HG02840 (cell line): ENCODE results near the gene M6PR.
A peak's percentile ranks its signal among the peaks of the same experiment; 100 is the strongest.
"Not testable (repeated sequence)": the region's sequence is repeated elsewhere in the genome, so short reads cannot be mapped to it uniquely, and the experiment has no call there.

Source experiments
- ATAC-seq: cut with Tn5 transposase; IDR thresholded peaks from one replicate; pipeline ENCODE4 v1.9.1; 2021; ENCODE audit warnings: mild to moderate bottlenecking, moderate library complexity, moderate number of reproducible peaks; ENCODE audit not compliant: unreplicated experiment, low FRiP score

M6PR gene

DNA sequence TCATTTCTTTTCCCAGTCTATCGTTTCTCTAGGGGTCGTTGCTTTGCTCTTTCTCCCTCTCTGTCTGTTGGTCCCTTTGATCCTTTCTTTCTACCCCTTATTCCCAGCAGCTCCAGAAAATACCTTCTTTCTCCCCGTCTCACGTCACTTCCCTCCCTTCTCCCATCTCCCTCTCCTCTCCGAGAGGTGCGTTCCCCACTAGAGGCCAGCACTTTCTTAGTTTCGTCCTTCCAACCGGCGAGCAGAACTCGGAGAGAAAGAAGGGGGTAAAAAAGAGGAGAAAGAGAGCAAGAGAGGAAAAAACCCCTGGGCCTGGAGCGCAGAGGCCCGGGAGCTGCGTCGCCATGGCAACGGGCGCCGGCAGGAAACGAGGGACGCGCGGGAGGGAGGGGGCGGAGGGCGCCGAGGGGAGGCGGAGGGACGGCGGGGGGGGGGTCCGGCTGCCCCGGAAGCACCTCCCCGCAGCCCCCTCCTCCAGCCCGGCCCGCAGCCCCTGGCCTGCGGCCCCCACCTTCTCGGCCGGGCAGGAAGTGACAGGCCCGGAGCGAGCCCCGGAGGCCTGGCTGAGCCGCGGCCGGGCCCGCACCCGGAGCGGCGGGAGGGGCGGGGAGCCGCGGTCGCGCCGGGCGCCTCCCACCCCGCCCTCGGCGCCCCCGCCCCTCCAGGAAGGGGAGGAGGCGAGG lies 35.3 kb downstream of the M6PR start, which contains the start of gene PHC1:
PHC1 (plus strand) TSS at position 477 of the 683 bp plus-strand sequence. CDS start 3,169 bp downstream, outside the sequence.
- peak; percentile 54 for ATAC-seq

GRCh38 chr12:8913702-8914032 lies 35.8 kb downstream of the M6PR start:
- ATAC-seq: no peak

- ATAC-seq: no peak
Observed at GRCh38 chr12:8912914-8913313, 36.5 kb downstream of the M6PR start.

- ATAC-seq: no peak
Observed at GRCh38 chr12:8911606-8912268, 37.7 kb downstream of the M6PR start.

- ATAC-seq: no peak
Observed at GRCh38 chr12:8909752-8910151, 39.7 kb downstream of the M6PR start.

- ATAC-seq: no peak
Observed at GRCh38 chr12:8907513-8907912, 41.9 kb downstream of the M6PR start.

DNA sequence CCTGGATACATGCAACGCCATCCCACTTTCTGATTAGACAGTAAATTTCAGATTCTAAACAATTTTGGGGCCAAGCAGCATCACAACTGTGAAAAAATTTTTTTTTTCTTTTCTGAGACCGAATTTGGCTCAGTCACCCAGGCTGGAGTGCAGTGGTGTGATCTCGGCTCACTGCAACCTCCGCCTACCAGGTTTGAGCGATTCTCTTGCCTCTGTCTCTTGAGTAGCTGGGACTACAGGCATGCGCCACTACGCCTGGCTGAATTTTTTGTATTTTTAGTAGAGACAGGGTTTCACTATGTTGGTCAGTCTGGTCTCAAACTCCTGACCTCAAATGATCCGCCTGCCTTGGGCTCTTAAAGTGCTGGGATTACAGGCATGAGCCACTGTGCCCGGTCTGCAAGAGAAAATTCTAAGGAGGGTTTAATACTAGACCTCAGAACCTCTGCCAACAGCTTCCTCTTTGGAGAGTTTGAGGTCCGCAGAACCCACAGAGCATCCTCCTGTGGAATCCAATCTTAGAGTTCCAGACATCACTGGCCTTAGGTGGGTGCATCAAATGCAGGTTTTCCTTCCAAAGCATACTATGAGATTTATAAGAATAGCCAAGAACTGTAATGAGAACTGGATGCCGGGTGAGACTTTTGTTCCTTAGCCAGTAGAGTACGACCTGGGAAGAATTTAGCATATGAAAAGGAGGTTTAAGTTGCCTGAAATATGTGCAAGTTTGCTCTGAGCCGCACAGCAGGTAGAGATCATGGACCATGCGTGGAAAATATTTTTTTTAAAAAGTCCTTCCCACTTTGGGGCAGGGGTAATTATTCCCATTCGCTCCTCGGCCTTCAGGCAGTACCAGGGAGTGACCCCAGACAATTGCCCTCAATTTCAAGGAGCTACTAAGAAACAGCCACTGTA lies 42.9 kb downstream of the M6PR start:
- ATAC-seq: no peak

DNA sequence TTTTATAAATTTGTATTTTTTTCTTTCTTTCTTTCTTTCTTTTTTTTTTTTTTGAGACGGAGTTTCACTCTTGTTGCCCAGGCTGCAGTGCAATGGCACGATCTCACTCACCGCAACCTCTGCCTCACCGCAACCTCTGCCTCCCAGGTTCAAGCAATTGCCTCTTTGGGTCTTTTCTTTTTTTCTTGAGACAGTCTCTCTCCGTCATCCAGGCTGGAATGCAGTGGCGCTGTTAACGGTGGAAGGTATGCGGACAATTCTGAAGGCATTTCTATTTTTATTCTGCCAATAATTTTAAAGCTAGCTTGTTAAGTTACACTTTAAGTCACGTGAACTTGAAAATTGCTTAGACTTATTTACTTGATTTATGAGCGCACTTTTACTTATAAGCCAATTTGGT lies 43.9 kb downstream of the M6PR start:
- ATAC-seq: no peak

DNA sequence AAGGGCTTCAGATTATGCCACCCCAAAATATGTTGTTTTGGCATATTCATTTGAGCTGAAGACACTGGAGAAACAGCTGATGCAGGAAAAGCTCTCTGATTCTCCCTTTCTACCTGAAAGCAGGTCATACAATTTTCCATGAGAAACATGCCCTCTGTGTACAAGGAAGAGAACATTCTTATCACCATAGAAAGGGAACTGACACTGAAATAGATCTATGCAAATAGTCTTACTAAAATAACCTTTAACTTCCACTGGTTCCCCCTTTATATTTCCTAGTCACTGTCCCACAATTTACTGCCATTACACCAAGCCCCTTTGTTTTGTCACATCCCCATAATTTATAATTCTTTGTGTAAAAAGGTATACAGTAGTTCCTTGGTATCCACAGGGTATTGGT lies 44.8 kb downstream of the M6PR start:
- ATAC-seq: no peak

GRCh38 chr12:8903646-8904045 lies 45.8 kb downstream of the M6PR start:
- ATAC-seq: no peak

DNA sequence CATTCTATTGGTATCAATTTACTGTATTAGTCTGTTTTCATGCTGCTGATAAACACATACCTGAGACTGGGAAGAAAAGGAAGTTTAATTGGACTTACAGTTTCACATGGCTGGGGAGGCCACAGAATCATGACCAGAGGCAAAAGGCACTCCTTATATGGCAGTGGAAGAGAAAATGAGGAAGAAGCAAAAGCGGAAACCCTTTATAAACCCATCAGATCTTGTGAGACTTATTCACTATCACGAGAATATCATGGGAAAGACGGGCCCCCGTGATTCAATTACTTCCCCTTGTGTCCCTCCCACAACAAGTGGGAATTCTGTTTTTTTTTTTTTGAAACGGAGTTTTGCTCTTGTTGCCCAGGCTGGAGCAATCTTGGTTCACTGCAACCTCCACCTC lies 46.7 kb downstream of the M6PR start:
- ATAC-seq: not testable (repeated sequence)

DNA sequence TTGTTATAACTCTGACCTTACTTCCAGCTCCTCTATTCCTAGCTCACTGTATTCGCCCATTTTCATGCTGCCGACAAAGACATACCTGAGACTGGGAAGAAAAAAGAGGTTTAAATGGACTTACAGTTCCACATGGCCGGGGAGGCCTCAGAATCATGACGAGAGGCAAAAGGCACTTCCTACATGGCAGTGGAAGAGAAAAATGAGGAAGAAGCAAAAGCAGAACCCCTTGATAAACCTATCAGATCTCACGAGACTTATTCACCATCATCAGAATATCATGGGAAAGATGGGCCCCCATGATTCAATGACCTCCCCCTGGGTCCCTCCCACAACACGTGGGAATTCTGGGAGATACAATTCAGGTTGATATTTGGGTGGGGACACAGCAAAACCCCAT lies 49.6 kb downstream of the M6PR start:
- no peak for ATAC-seq

DNA sequence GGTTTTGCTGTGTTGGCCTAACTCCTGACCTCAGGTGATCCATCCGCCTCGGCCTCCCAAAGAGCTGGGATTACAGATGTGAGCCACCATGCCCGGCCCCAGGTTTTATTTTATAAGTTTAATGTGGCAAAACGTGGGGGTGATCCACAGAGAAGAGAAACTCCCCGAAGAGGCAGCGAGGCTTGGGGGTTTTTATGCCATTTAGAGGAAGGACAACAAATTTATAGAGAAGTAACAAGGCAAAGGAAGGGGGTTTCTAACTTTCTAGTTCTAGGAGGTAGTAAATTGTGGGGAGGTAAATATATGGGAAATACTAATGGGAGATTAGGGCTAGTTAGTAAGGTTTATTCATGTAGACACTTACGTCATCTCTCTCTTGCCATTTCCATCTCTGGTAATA lies 52.4 kb downstream of the M6PR start:
- ATAC-seq: no peak

DNA sequence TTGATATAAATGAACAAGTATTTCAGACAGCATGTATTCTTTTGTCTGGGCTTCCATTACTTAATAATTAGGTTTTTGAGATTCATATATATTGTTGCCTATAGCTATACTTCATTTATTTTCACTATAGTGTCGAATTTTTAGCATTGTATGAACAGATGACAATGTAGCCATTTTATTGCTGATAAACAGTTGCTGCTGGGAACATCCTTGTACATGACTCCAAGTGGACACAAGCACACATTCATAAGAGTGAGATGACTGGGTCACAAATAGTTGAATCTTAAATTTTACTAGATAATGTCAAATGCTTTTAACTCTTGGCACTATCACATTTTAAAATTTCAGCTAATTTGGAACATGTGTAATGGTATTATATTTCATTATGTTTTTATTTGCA lies 54.5 kb downstream of the M6PR start:
- no peak for ATAC-seq

- ATAC-seq: no peak
Observed at GRCh38 chr12:8894378-8894777, 55.1 kb downstream of the M6PR start.

DNA sequence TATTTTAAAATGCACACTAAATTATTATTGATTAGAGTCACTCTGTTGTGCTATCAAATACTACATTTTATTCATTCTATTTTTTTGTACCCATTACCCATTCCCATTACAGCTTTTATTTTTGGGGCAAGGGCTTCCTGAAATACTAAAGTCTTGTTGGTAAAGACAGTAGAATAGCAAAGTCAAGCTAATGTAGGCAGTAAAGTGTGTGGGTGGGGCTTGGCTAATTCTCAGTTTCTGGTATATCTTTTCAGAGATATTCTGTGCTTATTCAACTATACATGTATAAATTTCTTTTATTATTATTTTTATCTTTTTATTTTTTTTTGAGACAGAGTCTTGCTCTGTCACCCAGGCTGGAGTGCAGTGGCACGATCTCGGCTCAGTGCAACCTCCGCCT lies 57.5 kb downstream of the M6PR start:
- ATAC-seq: no peak
